Hepatocyte (in vitro differentiated cells): ENCODE data around the gene NBAS. TPM values are rescaled to one million over a fixed set of nuclear protein-coding genes. Genes with fewer than 3 reads are reported as not detected.

ENCODE experiments used
- DNase-seq: peaks from one replicate; pipeline ENCODE4 v3.0.0-alpha.2; 2016; ENCODE audit warnings: low spot score
- H2AFZ ChIP-seq: fragments of 200-600 bp; sonication (generic); 2 replicates; pipeline ENCODE4 v1.6.0; 2016; ENCODE audit warnings: antibody characterized with exemption, mild to moderate bottlenecking
- H3K27ac ChIP-seq: fragments of 200-600 bp; sonication (generic); 2 replicates; pipeline ENCODE4 v1.5.1; 2016; ENCODE audit warnings: mild to moderate bottlenecking
- H3K27me3 ChIP-seq: fragments of 200-600 bp; sonication (generic); 2 replicates; pipeline ENCODE4 v1.6.1; 2016
- H3K36me3 ChIP-seq: fragments of 200-600 bp; sonication (generic); replicated peaks from 2 replicates; pipeline ENCODE4 v1.5.1; 2016; ENCODE audit warnings: low read depth; ENCODE audit not compliant: insufficient read depth
- H3K4me1 ChIP-seq: fragments of 200-600 bp; sonication (generic); 2 replicates; pipeline ENCODE4 v1.5.1; 2016; ENCODE audit warnings: mild to moderate bottlenecking, moderate library complexity; ENCODE audit not compliant: insufficient read depth
- H3K4me2 ChIP-seq: fragments of 200-600 bp; sonication (generic); 2 replicates; pipeline ENCODE4 v1.6.0; 2016
- H3K4me3 ChIP-seq: fragments of 200-600 bp; sonication (generic); 2 replicates; pipeline ENCODE4 v1.5.1; 2016; ENCODE audit warnings: mild to moderate bottlenecking
- H3K79me2 ChIP-seq: fragments of 200-600 bp; sonication (generic); 2 replicates; pipeline ENCODE4 v1.6.0; 2017; ENCODE audit warnings: mild to moderate bottlenecking
- H3K9me2 ChIP-seq: fragments of 200-600 bp; sonication (generic); replicated peaks from 2 replicates; pipeline ENCODE4 v1.6.0; 2017; ENCODE audit warnings: mild to moderate bottlenecking; ENCODE audit not compliant: insufficient read depth
- H3K9me3 ChIP-seq: fragments of 200-600 bp; sonication (generic); 2 replicates; pipeline ENCODE4 v1.5.1; 2016; ENCODE audit warnings: low read depth, mild to moderate bottlenecking
- H4K20me1 ChIP-seq: fragments of 200-600 bp; sonication (generic); 2 replicates; pipeline ENCODE4 v1.6.0; 2016; ENCODE audit warnings: mild to moderate bottlenecking; ENCODE audit not compliant: insufficient read depth, poor library complexity, severe bottlenecking
- EZH2 ChIP-seq: fragments of 200-600 bp; sonication (generic); IDR thresholded peaks from 2 replicates; pipeline ENCODE4 v1.6.1; 2016; ENCODE audit warnings: antibody characterized with exemption, mild to moderate bottlenecking, borderline replicate concordance
- EZH2phosphoT487 ChIP-seq: fragments of 200-600 bp; sonication (generic); IDR thresholded peaks from one replicate; pipeline ENCODE4 v1.6.1; 2018; ENCODE audit warnings: antibody characterized with exemption, mild to moderate bottlenecking, low read depth, moderate library complexity; ENCODE audit not compliant: unreplicated experiment, severe bottlenecking
- WGBS: methylation state at CpG from one replicate; pipeline ENCODE4 v1.1.6; 2016; ENCODE audit warnings: low lambda C conversion rate; ENCODE audit errors: missing lambda C conversion rate; 5-methylcytosine and 5-hydroxymethylcytosine counted together
- polyA plus RNA-seq: library from polyadenylated mRNA; unstranded; fragments of >200 nt; fragmentation: Nextera tagmentation; extraction: Ambion mirVana; gene quantifications from 2 replicates; pipeline ENCODE4 v1.2.1, GENCODE V29; 2016
- total RNA-seq: library from RNA; depleted of rRNA; stranded (reverse); fragments of >200 nt; gene quantifications from 2 replicates; pipeline ENCODE4 v1.2.3, GENCODE V29; 2014
- TF ChIP-seq, protein P1 (sequence below): fragments of 200-600 bp; sonication (generic); IDR thresholded peaks from 2 replicates; pipeline ENCODE4 v1.5.1; 2016; ENCODE audit warnings: antibody characterized with exemption, mild to moderate bottlenecking; ENCODE audit not compliant: poor library complexity

NBAS gene
- total and polyA plus RNA-seq, 2 experiments from 2014 or later: 20.8 to 47.2 TPM

- H3K9me3 ChIP-seq: no peaks in the 10 kb centered on the region
- no peak overlapping the region for H3K4me2 ChIP-seq
- no peaks in the 10 kb centered on the region for H3K36me3 ChIP-seq
- H3K27ac ChIP-seq: no peak overlapping the region
- no peak for DNase-seq
- no peaks in the 10 kb centered on the region for H4K20me1 ChIP-seq
- H3K4me3 ChIP-seq: no peak overlapping the region
- H3K9me2 ChIP-seq: no peaks in the 10 kb centered on the region
- H3K4me1 ChIP-seq: no peaks in the 10 kb centered on the region
- H2AFZ ChIP-seq: no peak overlapping the region
- H3K79me2 ChIP-seq: no peaks in the 10 kb centered on the region
- 95% methylated on average over 7 of the region's 7 CpGs for WGBS
- TF ChIP-seq EZH2phosphoT487 (no peak), EZH2 (no peak)
- TF ChIP-seq, protein P1, sequence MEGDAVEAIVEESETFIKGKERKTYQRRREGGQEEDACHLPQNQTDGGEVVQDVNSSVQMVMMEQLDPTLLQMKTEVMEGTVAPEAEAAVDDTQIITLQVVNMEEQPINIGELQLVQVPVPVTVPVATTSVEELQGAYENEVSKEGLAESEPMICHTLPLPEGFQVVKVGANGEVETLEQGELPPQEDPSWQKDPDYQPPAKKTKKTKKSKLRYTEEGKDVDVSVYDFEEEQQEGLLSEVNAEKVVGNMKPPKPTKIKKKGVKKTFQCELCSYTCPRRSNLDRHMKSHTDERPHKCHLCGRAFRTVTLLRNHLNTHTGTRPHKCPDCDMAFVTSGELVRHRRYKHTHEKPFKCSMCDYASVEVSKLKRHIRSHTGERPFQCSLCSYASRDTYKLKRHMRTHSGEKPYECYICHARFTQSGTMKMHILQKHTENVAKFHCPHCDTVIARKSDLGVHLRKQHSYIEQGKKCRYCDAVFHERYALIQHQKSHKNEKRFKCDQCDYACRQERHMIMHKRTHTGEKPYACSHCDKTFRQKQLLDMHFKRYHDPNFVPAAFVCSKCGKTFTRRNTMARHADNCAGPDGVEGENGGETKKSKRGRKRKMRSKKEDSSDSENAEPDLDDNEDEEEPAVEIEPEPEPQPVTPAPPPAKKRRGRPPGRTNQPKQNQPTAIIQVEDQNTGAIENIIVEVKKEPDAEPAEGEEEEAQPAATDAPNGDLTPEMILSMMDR: no peak
- no peaks in the 10 kb centered on the region for H3K27me3 ChIP-seq
Measured at GRCh38 chr2:15531095-15531854, 29.9 kb downstream of the NBAS start.

DNA sequence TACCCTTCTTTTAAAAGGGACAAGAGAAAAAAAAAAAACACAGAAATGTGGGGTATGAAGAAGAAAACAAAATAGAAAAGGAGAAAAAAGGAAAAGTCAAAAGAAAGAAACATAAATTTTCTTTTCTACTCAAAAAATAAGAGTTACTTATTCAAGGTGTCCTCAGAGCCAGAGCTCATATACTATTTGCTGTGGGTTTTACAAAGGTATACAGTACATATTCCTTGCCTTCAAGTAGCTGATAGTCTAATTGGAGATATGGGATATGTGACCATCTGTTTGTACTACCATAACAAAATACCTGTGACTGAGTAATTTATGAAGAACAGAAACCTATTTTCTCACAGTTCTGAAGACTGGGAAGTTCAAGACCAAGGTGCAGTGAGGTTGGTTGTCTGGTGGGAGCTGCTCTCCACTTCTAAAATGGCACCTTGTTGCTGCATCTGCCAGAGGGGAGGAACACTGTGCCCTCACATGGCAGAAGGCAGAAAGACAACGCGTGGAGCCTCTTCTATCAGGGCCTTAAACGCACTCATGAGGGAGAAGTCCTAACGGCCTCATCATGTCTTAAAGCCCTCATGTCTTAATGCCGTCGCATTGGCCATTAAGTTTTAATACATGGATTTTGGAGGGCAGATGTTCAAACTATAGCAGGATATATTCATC, 33.9 kb downstream of the NBAS start:
- TF ChIP-seq EZH2: no peak
- TF ChIP-seq, protein P1: no peak
- TF ChIP-seq EZH2phosphoT487: no peak
- H3K9me2 ChIP-seq: no peaks in the 10 kb centered on the region
- H3K27ac ChIP-seq: no peak overlapping the region
- no peaks in the 10 kb centered on the region for H4K20me1 ChIP-seq
- WGBS: 92% methylated on average over 6 of the region's 6 CpGs
- H3K27me3 ChIP-seq: no peaks in the 10 kb centered on the region
- H3K4me1 ChIP-seq: no peaks in the 10 kb centered on the region
- no peaks in the 10 kb centered on the region for H3K9me3 ChIP-seq
- no peak overlapping the region for H3K4me2 ChIP-seq
- H2AFZ ChIP-seq: no peak overlapping the region
- H3K79me2 ChIP-seq: no peaks in the 10 kb centered on the region
- H3K4me3 ChIP-seq: no peak overlapping the region
- DNase-seq: no peak
- H3K36me3 ChIP-seq: no peaks in the 10 kb centered on the region

GRCh38 chr2:15521641-15522181, 39.4 kb downstream of the NBAS start:
- 65% methylated on average over 2 of the region's 2 CpGs for WGBS
- Histone ChIP-seq H3K36me3 (no peaks in the 10 kb centered on the region), H4K20me1 (no peaks in the 10 kb centered on the region), H3K9me3 (no peaks in the 10 kb centered on the region), H3K27me3 (no peaks in the 10 kb centered on the region), H3K79me2 (no peaks in the 10 kb centered on the region), H3K27ac (no peak overlapping the region), H3K4me3 (no peak overlapping the region), H3K4me2 (no peak overlapping the region), H2AFZ (no peak overlapping the region), H3K4me1 (no peaks in the 10 kb centered on the region), H3K9me2 (no peaks in the 10 kb centered on the region)
- DNase-seq: no peak
- TF ChIP-seq, protein P1: no peak
- TF ChIP-seq EZH2phosphoT487 (no peak), EZH2 (no peak)
